BLaER1 treated with 17β-estradiol and CSF1 and Interleukin-3, amounts not matched to agents 10 nM and 100 nM (cell line): ENCODE measurements around the gene BCAS3.

Experiments used
- H3K27ac ChIP-seq, 11 experiments: shearing (Covaris generic); formaldehyde crosslinking; 2 replicates each; pipeline ENCODE4 v1.8.1; 2022
- H3K27me3 ChIP-seq, 11 experiments: shearing (Covaris generic); formaldehyde crosslinking; 2 replicates each; pipeline ENCODE4 v1.8.1; 2022
- H3K36me3 ChIP-seq, 11 experiments: shearing (Covaris generic); formaldehyde crosslinking; 2 replicates each; pipeline ENCODE4 v1.8.1; 2022
- H3K4me1 ChIP-seq, 10 experiments: shearing (Covaris generic); formaldehyde crosslinking; 2 replicates each; pipeline ENCODE4 v1.8.1; 2022
- H3K4me2 ChIP-seq, 11 experiments: shearing (Covaris generic); formaldehyde crosslinking; 2 replicates each; pipeline ENCODE4 v1.8.1; 2022
- H3K4me3 ChIP-seq, 10 experiments: shearing (Covaris generic); formaldehyde crosslinking; 2 replicates each; pipeline ENCODE4 v1.8.1; 2022
- H3K9ac ChIP-seq, 11 experiments: shearing (Covaris generic); formaldehyde crosslinking; 2 replicates each; pipeline ENCODE4 v1.8.1; 2022
- H3K9me3 ChIP-seq, 11 experiments: shearing (Covaris generic); formaldehyde crosslinking; replicated peaks in 1 of 11; 2 replicates each; pipeline ENCODE4 v1.8.1; 2022
- H4K20me1 ChIP-seq, 11 experiments: shearing (Covaris generic); formaldehyde crosslinking; 2 replicates each; pipeline ENCODE4 v1.8.1; 2022
- Cebpa-rat ChIP-seq, 11 experiments: shearing (Covaris generic); IDR thresholded peaks; 2 replicates each; pipeline ENCODE4 v1.8.1; 2022

Gene BCAS3

GRCh38 chr17:61230461-61230860, 552.8 kb downstream of the BCAS3 start:
- Histone ChIP-seq H3K27me3 (no peaks in the 10 kb centered on the region), H3K4me2 (no peak overlapping the region), H3K36me3 (no peaks in the 10 kb centered on the region), H3K9me3 (no peaks in the 10 kb centered on the region), H4K20me1 (no peaks in the 10 kb centered on the region), H3K27ac (no peak overlapping the region), H3K4me1 (peaks cover 0 to 8% (median 0%) of the 10 kb centered on the region in 10 experiments; a peak in 3 of 20 replicates), H3K4me3 (no peak overlapping the region), H3K9ac (no peak overlapping the region)
- TF ChIP-seq Cebpa-rat (IDR thresholded peaks at IDR 0.05) = no peak

GRCh38 chr17:61230972-61231820, 553.5 kb downstream of the BCAS3 start:
- H3K36me3 ChIP-seq = no peaks in the 10 kb centered on the region
- no peak overlapping the region for H3K9ac ChIP-seq
- H3K9me3 ChIP-seq = no peaks in the 10 kb centered on the region
- H3K27ac ChIP-seq = no peak overlapping the region
- H4K20me1 ChIP-seq = no peaks in the 10 kb centered on the region
- H3K4me1 ChIP-seq = peaks cover 0 to 8% (median 0%) of the 10 kb centered on the region in 10 experiments; a peak in 3 of 20 replicates
- no peaks in the 10 kb centered on the region for H3K27me3 ChIP-seq
- H3K4me2 ChIP-seq = no peak overlapping the region
- TF ChIP-seq Cebpa-rat (IDR thresholded peaks at IDR 0.05) = no peak
- no peak overlapping the region for H3K4me3 ChIP-seq

- no peaks in the 10 kb centered on the region for H4K20me1 ChIP-seq
- H3K36me3 ChIP-seq = peaks cover 0 to 5% (median 0%) of the 10 kb centered on the region in 11 experiments; a peak in 2 of 22 replicates
- H3K9me3 ChIP-seq = peaks cover 8 to 14% (median 10%) of the 10 kb centered on the region in 11 experiments
- H3K4me2 ChIP-seq = no peak overlapping the region
- TF ChIP-seq Cebpa-rat (IDR thresholded peaks at IDR 0.05) = no peak
- H3K27ac ChIP-seq = no peak overlapping the region
- no peak overlapping the region for H3K4me3 ChIP-seq
- peaks cover 0 to 8% (median 0%) of the 10 kb centered on the region in 10 experiments; a peak in 3 of 20 replicates for H3K4me1 ChIP-seq
- no peak overlapping the region for H3K9ac ChIP-seq
- H3K27me3 ChIP-seq = no peaks in the 10 kb centered on the region
Observed at GRCh38 chr17:61232871-61233270, 555.2 kb downstream of the BCAS3 start.

GRCh38 chr17:61233991-61234750, 556.5 kb downstream of the BCAS3 start:
- no peak overlapping the region for H3K9ac ChIP-seq
- peaks cover 0 to 10% (median 7%) of the 10 kb centered on the region in 10 experiments; a peak in 15 of 20 replicates for H3K4me1 ChIP-seq
- no peak for TF ChIP-seq Cebpa-rat (IDR thresholded peaks at IDR 0.05)
- H3K4me3 ChIP-seq = no peak overlapping the region
- H3K36me3 ChIP-seq = peaks cover 0 to 5% (median 0%) of the 10 kb centered on the region in 11 experiments; a peak in 2 of 22 replicates
- H4K20me1 ChIP-seq = no peaks in the 10 kb centered on the region
- no peak overlapping the region for H3K27ac ChIP-seq
- peak overlapping the region in 2 of 11 experiments; percentile 11 to 43; a peak in 3 of 22 replicates for H3K4me2 ChIP-seq
- H3K27me3 ChIP-seq = no peaks in the 10 kb centered on the region
- H3K9me3 ChIP-seq = peaks cover 8 to 18% (median 10%) of the 10 kb centered on the region in 11 experiments

GRCh38 chr17:61235001-61235826, 557.6 kb downstream of the BCAS3 start:
- no peak overlapping the region for H3K4me2 ChIP-seq
- no peaks in the 10 kb centered on the region for H4K20me1 ChIP-seq
- peaks cover 8 to 18% (median 10%) of the 10 kb centered on the region in 11 experiments for H3K9me3 ChIP-seq
- peaks cover 0 to 5% (median 0%) of the 10 kb centered on the region in 11 experiments; a peak in 2 of 22 replicates for H3K36me3 ChIP-seq
- H3K9ac ChIP-seq = no peak overlapping the region
- no peaks in the 10 kb centered on the region for H3K27me3 ChIP-seq
- H3K4me3 ChIP-seq = no peak overlapping the region
- peaks cover 0 to 11% (median 7%) of the 10 kb centered on the region in 10 experiments; a peak in 15 of 20 replicates for H3K4me1 ChIP-seq
- TF ChIP-seq Cebpa-rat (IDR thresholded peaks at IDR 0.05) = no peak
- H3K27ac ChIP-seq = no peak overlapping the region

GRCh38 chr17:61235827-61236197, 558.2 kb downstream of the BCAS3 start:
- no peaks in the 10 kb centered on the region for H3K27me3 ChIP-seq
- H3K4me2 ChIP-seq = no peak overlapping the region
- no peak overlapping the region for H3K9ac ChIP-seq
- H4K20me1 ChIP-seq = no peaks in the 10 kb centered on the region
- H3K4me3 ChIP-seq = no peak overlapping the region
- TF ChIP-seq Cebpa-rat (IDR thresholded peaks at IDR 0.05) = no peak
- peaks cover 8 to 18% (median 10%) of the 10 kb centered on the region in 11 experiments for H3K9me3 ChIP-seq
- H3K27ac ChIP-seq = no peak overlapping the region
- peaks cover 0 to 11% (median 7%) of the 10 kb centered on the region in 10 experiments; a peak in 15 of 20 replicates for H3K4me1 ChIP-seq
- peaks cover 0 to 5% (median 0%) of the 10 kb centered on the region in 11 experiments; a peak in 2 of 22 replicates for H3K36me3 ChIP-seq

GRCh38 chr17:61237275-61237674, 559.6 kb downstream of the BCAS3 start:
- Histone ChIP-seq H3K9ac (no peak overlapping the region), H3K36me3 (peaks cover 0 to 5% (median 0%) of the 10 kb centered on the region in 11 experiments; a peak in 2 of 22 replicates), H3K4me3 (no peak overlapping the region), H3K27ac (no peak overlapping the region), H3K4me1 (peaks cover 0 to 11% (median 7%) of the 10 kb centered on the region in 10 experiments; a peak in 15 of 20 replicates), H3K9me3 (peaks cover 8 to 18% (median 10%) of the 10 kb centered on the region in 11 experiments), H4K20me1 (no peaks in the 10 kb centered on the region), H3K4me2 (no peak overlapping the region), H3K27me3 (no peaks in the 10 kb centered on the region)
- no peak for TF ChIP-seq Cebpa-rat (IDR thresholded peaks at IDR 0.05)

GRCh38 chr17:61238455-61238933, 560.8 kb downstream of the BCAS3 start:
- Histone ChIP-seq H3K4me3 (no peak overlapping the region), H3K27me3 (no peaks in the 10 kb centered on the region), H3K9ac (no peak overlapping the region), H3K4me2 (peak overlapping the region in 7 of 11 experiments; percentile 9 to 68 (median 43); a peak in 10 of 22 replicates), H3K4me1 (peaks cover 0 to 11% (median 7%) of the 10 kb centered on the region in 10 experiments; a peak in 15 of 20 replicates), H3K27ac (no peak overlapping the region), H4K20me1 (no peaks in the 10 kb centered on the region), H3K9me3 (peaks cover 9 to 24% (median 15%) of the 10 kb centered on the region in 11 experiments), H3K36me3 (peaks cover 0 to 5% (median 0%) of the 10 kb centered on the region in 11 experiments; a peak in 2 of 22 replicates)
- TF ChIP-seq Cebpa-rat (IDR thresholded peaks at IDR 0.05) = no peak
